OCI-LY7 (cell line): Measurements from ENCODE around the gene METTL24.

Experiments
- CTCF ChIP-seq: fragments of 200-600 bp; sonication (generic); conservative IDR thresholded peaks from 2 replicates; pipeline ENCODE4 v1.5.1; 2014; ENCODE audit warnings: mild to moderate bottlenecking, antibody characterized with exemption, low read length, moderate library complexity, mixed read lengths
- EZH2phosphoT487 ChIP-seq: fragments of 200-600 bp; sonication (generic); IDR thresholded peaks from 2 replicates; pipeline ENCODE4 v1.6.1; 2018; ENCODE audit warnings: low read depth, borderline replicate concordance, mild to moderate bottlenecking, mixed run types, antibody characterized with exemption, low read length, moderate library complexity, mixed read lengths

DNA sequence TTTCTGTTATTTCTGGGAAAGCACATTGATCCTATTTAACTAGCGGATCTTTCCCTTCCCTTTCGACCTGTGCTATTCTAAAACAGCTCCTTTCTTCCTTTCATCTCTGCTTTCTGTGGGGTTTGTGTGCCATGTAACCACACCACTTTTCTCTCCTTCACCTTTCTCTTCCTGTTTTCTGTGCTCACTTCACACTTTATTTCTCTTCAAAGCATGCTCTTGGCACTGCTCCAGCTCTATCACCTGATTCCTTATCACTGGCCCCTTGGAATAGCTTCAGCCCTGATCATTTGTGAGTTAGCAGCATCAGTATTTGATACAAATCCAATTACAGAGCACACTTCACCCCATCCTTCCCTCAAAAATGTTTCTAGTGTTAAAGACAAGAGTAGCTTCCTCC is 8.1 kb upstream of the METTL24 start:
- TF ChIP-seq CTCF = no peak
- no peak for TF ChIP-seq EZH2phosphoT487
